Central memory CD4-positive, alpha-beta T cell (primary cell): ENCODE results near the gene RASAL1.

Source experiments
- DNase-seq: peaks from one replicate; pipeline ENCODE4 v3.0.0; 2022

RASAL1 gene

GRCh38 chr12:113095405-113095804 is 40.2 kb downstream of the RASAL1 start:
- DNase-seq = no peak

- no peak for DNase-seq
These were observed 40.8 kb downstream of the RASAL1 start for GRCh38 chr12:113094738-113095137.

- DNase-seq = no peak
These were observed 42.0 kb downstream of the RASAL1 start for GRCh38 chr12:113093409-113094101.

GRCh38 chr12:113092607-113093408 is 42.8 kb downstream of the RASAL1 start:
- DNase-seq = no peak

GRCh38 chr12:113091506-113091905 is 44.1 kb downstream of the RASAL1 start:
- DNase-seq = no peak

- DNase-seq = no peak
These were observed 44.8 kb downstream of the RASAL1 start for GRCh38 chr12:113090740-113091139.

- no peak for DNase-seq
These were observed 45.7 kb downstream of the RASAL1 start for GRCh38 chr12:113089839-113090238.

GRCh38 chr12:113088971-113089756 is 46.4 kb downstream of the RASAL1 start:
- peak; percentile 35 for DNase-seq

- no peak for DNase-seq
These were observed 47.5 kb downstream of the RASAL1 start for GRCh38 chr12:113088037-113088436.

- DNase-seq = no peak
These were observed 48.4 kb downstream of the RASAL1 start for GRCh38 chr12:113087193-113087592.

GRCh38 chr12:113086249-113087164 is 49.1 kb downstream of the RASAL1 start:
- DNase-seq = peak; percentile 19

GRCh38 chr12:113083863-113084435 is 51.6 kb downstream of the RASAL1 start:
- no peak for DNase-seq

GRCh38 chr12:113082486-113083148 is 52.9 kb downstream of the RASAL1 start:
- DNase-seq = no peak

- DNase-seq = no peak
These were observed 53.7 kb downstream of the RASAL1 start for GRCh38 chr12:113081873-113082272.

- DNase-seq = no peak
These were observed 57.7 kb downstream of the RASAL1 start for GRCh38 chr12:113077859-113078255.

GRCh38 chr12:113077057-113077858 is 58.3 kb downstream of the RASAL1 start:
- no peak for DNase-seq

- no peak for DNase-seq
These were observed 60.4 kb downstream of the RASAL1 start for GRCh38 chr12:113075137-113075683.

GRCh38 chr12:113073586-113073985 is 62.0 kb downstream of the RASAL1 start:
- DNase-seq = no peak

- DNase-seq = no peak
These were observed 63.4 kb downstream of the RASAL1 start for GRCh38 chr12:113072136-113072535.
